MG63 (cell line): ENCODE data around the gene GPR84. TPM values are rescaled to one million over a fixed set of nuclear protein-coding genes. Genes with fewer than 3 reads are reported as not detected.
A peak's percentile ranks its signal among the peaks of the same experiment; 100 is the strongest.

Experiments used
- DNase-seq: peaks from one replicate; pipeline ENCODE4 v3.0.0-alpha.2; 2020
- H3K27me3 ChIP-seq: fragments of 250-450 bp; sonication (Bioruptor Pico); 2 replicates; pipeline ENCODE4 v1.5.1; 2020; ENCODE audit warnings: mild to moderate bottlenecking, moderate library complexity
- H3K36me3 ChIP-seq: fragments of 250-450 bp; sonication (Bioruptor Pico); 2 replicates; pipeline ENCODE4 v1.5.1; 2020; ENCODE audit warnings: mild to moderate bottlenecking, moderate library complexity
- H3K4me3 ChIP-seq: fragments of 250-450 bp; sonication (Bioruptor Pico); 2 replicates; pipeline ENCODE4 v1.5.1; 2020; ENCODE audit warnings: mild to moderate bottlenecking, moderate library complexity
- H3K9me3 ChIP-seq: fragments of 250-450 bp; sonication (Bioruptor Pico); 2 replicates; pipeline ENCODE4 v1.5.1; 2020; ENCODE audit warnings: mild to moderate bottlenecking, moderate library complexity
- total RNA-seq: library from RNA; depleted of rRNA; stranded (reverse); fragments of >200 nt; shearing (Covaris generic); gene quantifications from 2 replicates; pipeline ENCODE4 v1.2.3, GENCODE V29; 2014; ENCODE audit warnings: low replicate concordance; rRNA removed

Gene GPR84
- not detected in 2 replicates for total RNA-seq

GRCh38 chr12:54364413-54364812, at the start of gene GPR84:
TSS of gene GPR84 (minus strand) at chr12:54364486. CDS start at chr12:54363851, 635 bp downstream.
- no peak for DNase-seq
- Histone ChIP-seq H3K9me3 (no peaks in the 10 kb centered on the region), H3K36me3 (no peaks in the 10 kb centered on the region), H3K4me3 (no peak within 1 kb of the TSS), H3K27me3 (no peaks in the 10 kb centered on the region)

GRCh38 chr12:54413284-54414190, 49.3 kb upstream of the GPR84 start:
- Histone ChIP-seq H3K36me3 (peaks cover 33% of the 10 kb centered on the region), H3K27me3 (no peaks in the 10 kb centered on the region), H3K9me3 (no peaks in the 10 kb centered on the region), H3K4me3 (no peak overlapping the region)
- DNase-seq = no peak

DNA sequence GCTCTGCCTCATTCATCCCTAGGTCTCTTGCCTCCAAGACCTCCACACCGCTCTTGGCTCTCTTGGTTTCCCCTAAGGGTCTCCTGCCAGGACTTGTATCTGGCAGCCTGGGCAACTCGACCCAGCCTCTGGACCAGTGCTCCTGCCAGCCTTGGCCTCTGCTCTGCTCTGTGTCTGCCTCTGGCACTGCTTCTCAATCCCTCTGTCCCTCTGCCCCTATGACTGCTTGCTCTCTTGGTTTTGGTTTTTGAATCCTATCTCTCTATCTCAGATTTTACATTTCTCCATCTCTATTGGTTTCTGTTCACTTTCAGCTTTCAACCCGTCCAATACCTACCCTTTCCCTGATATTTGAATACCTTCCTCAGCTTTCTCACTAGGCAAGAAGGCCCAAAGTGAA, 48.5 kb upstream of the GPR84 start:
- Histone ChIP-seq H3K27me3 (no peaks in the 10 kb centered on the region), H3K36me3 (peaks cover 40% of the 10 kb centered on the region), H3K9me3 (no peaks in the 10 kb centered on the region), H3K4me3 (no peak overlapping the region)
- no peak for DNase-seq

DNA sequence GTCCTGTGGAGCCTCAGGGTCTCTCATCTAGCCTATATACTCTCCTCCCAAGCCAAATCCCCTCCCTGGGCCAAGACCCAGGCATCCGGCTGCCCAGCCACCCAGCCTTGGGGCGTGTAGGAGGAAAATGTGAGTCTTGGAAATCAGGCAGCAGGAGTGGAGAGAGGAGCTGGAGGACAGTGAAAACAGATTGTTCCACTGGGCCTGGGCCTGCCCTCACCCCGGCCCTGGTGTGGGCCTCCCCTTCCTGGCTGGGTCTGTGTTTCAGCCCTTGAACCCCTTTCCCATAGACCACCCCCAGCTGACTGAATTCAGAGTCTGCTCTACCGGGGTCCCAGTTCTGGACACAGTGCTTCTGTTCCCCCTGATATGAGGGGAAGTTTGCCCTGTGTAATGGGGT, 48.1 kb upstream of the GPR84 start:
- Histone ChIP-seq H3K4me3 (no peak overlapping the region), H3K27me3 (no peaks in the 10 kb centered on the region), H3K9me3 (no peaks in the 10 kb centered on the region), H3K36me3 (peaks cover 44% of the 10 kb centered on the region)
- no peak for DNase-seq

- H3K9me3 ChIP-seq = no peaks in the 10 kb centered on the region
- DNase-seq = peak; percentile 86
- H3K36me3 ChIP-seq = peaks cover 47% of the 10 kb centered on the region
- no peaks in the 10 kb centered on the region for H3K27me3 ChIP-seq
- no peak overlapping the region for H3K4me3 ChIP-seq
Observed at GRCh38 chr12:54411391-54412241, 47.3 kb upstream of the GPR84 start.

- DNase-seq = no peak
- H3K4me3 ChIP-seq = no peak overlapping the region
- H3K36me3 ChIP-seq = peaks cover 64% of the 10 kb centered on the region
- no peaks in the 10 kb centered on the region for H3K9me3 ChIP-seq
- H3K27me3 ChIP-seq = no peaks in the 10 kb centered on the region
Observed at GRCh38 chr12:54409267-54409666, 45.0 kb upstream of the GPR84 start.

- Histone ChIP-seq H3K27me3 (no peaks in the 10 kb centered on the region), H3K9me3 (no peaks in the 10 kb centered on the region), H3K36me3 (peaks cover 81% of the 10 kb centered on the region), H3K4me3 (no peak overlapping the region)
- no peak for DNase-seq
Observed at GRCh38 chr12:54407183-54407905, 43.1 kb upstream of the GPR84 start.

GRCh38 chr12:54405573-54405972, 41.3 kb upstream of the GPR84 start:
- Histone ChIP-seq H3K9me3 (no peaks in the 10 kb centered on the region), H3K27me3 (no peaks in the 10 kb centered on the region)
- DNase-seq = no peak

GRCh38 chr12:54405106-54405505, 40.8 kb upstream of the GPR84 start:
- H3K36me3 ChIP-seq = peaks cover 88% of the 10 kb centered on the region
- H3K4me3 ChIP-seq = no peak overlapping the region
- DNase-seq = no peak
- no peaks in the 10 kb centered on the region for H3K27me3 ChIP-seq
- H3K9me3 ChIP-seq = no peaks in the 10 kb centered on the region

More at GRCh38 chr12:54405573-54405972, 41.3 kb upstream of the GPR84 start:
- Histone ChIP-seq H3K4me3 (no peak overlapping the region), H3K36me3 (peaks cover 84% of the 10 kb centered on the region)

GRCh38 chr12:54404061-54405004, 40.0 kb upstream of the GPR84 start:
- Histone ChIP-seq H3K9me3 (no peaks in the 10 kb centered on the region), H3K36me3 (peaks cover 94% of the 10 kb centered on the region), H3K27me3 (no peaks in the 10 kb centered on the region), H3K4me3 (no peak overlapping the region)
- no peak for DNase-seq

GRCh38 chr12:54401119-54401518, 36.8 kb upstream of the GPR84 start:
- Histone ChIP-seq H3K9me3 (no peaks in the 10 kb centered on the region), H3K27me3 (no peaks in the 10 kb centered on the region), H3K4me3 (no peak overlapping the region), H3K36me3 (peaks cover 93% of the 10 kb centered on the region)
- no peak for DNase-seq

DNA sequence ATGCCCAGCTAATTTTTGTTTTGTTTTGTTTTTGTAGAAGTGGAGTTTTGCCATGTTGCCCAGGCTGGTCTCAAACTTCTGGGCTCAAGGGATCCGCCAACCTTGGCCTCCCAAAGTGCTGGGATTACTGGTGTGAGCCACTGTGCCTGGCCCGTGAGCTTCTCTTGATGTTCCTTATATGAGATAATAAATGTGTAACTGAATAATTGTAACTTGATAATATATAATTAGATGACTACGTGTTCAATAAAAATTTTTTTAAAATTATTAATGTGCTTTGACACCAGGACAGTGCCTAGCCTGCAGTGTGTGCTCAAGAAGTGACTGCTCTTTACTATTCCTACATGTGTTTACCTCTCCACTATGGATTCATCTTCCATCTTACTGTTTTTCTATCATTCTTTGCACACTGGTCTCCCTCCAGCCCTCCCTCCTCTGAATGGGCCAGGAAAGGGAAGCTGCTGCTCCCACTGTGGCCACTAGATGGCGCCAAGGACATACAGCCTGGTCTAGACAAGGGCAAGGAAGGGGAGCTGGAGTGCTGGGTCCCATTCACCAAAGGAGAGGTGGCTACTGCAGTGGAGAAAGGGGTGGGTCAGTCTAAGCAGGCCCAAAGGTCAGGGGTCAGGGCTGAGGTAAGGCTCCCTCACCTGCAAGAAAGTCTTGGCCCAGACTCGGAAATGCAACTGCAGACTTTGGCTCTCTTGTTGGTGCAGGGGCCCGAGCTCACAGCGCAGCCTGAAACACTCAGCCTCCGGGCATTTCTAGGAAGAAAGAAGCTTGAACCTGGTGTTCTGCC, 34.9 kb upstream of the GPR84 start:
- no peak overlapping the region for H3K4me3 ChIP-seq
- peak; percentile 72 for DNase-seq
- no peaks in the 10 kb centered on the region for H3K9me3 ChIP-seq
- peaks cover 93% of the 10 kb centered on the region for H3K36me3 ChIP-seq
- no peaks in the 10 kb centered on the region for H3K27me3 ChIP-seq

- no peak overlapping the region for H3K4me3 ChIP-seq
- no peak for DNase-seq
Observed at GRCh38 chr12:54398218-54398617, 33.9 kb upstream of the GPR84 start.

GRCh38 chr12:54397157-54397556, 32.9 kb upstream of the GPR84 start:
- DNase-seq = no peak
- Histone ChIP-seq H3K4me3 (no peak overlapping the region), H3K9me3 (no peaks in the 10 kb centered on the region), H3K36me3 (peaks cover 79% of the 10 kb centered on the region), H3K27me3 (no peaks in the 10 kb centered on the region)

More at GRCh38 chr12:54398218-54398617, 33.9 kb upstream of the GPR84 start:
- no peaks in the 10 kb centered on the region for H3K27me3 ChIP-seq
- no peaks in the 10 kb centered on the region for H3K9me3 ChIP-seq
- H3K36me3 ChIP-seq = peaks cover 87% of the 10 kb centered on the region

DNA sequence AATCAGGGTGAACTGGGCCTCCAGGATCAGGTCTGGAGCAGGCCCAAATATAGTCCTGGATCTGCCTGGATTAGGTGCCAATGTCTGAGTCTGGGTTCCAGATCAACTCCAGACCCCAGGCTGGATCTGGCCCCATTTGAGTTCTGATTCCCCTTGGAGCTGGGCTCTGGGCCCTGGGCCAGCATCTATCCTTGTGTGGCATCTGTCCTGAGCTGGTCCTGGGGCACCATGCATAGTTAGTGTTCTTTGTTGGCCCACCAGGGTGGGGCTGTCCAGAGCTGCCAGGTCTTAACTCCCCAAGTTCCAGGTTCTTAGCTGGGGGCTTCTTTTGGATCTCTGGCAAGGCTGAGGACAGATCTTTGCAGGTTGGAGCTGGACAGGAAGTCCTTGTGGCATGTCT, 31.3 kb upstream of the GPR84 start:
- Histone ChIP-seq H3K9me3 (no peaks in the 10 kb centered on the region), H3K4me3 (no peak overlapping the region), H3K36me3 (peaks cover 64% of the 10 kb centered on the region), H3K27me3 (no peaks in the 10 kb centered on the region)
- DNase-seq = no peak
